ENCODE results near the gene PCDHB10.
A peak's percentile ranks its signal among the peaks of the same experiment; 100 is the strongest.
"Not testable (repeated sequence)": the region's sequence is repeated elsewhere in the genome, so short reads cannot be mapped to it uniquely, and the experiment has no call there.

PCDHB10 gene

GRCh38 chr5:141192110-141192725 is at the start of gene PCDHB10:
TSS of gene PCDHB10 (plus strand) at chr5:141192353. CDS start at chr5:141192553, 200 bp downstream.
- Mint-ChIP-seq H3K9me3 (peaks cover 86% of the 10 kb centered on the region), H3K4me1 (no peaks in the 10 kb centered on the region), H3K27me3 (ENCODE audit: low read depth, poor library complexity) (no peaks in the 10 kb centered on the region), H3K4me3 (peak within 1 kb of the TSS; percentile 81), H3K27ac (no peak within 1 kb of the TSS), H3K36me3 (ENCODE audit: low read depth) (peaks cover 79% of the 10 kb centered on the region)
- DNase-seq: peak; percentile 68
- peak; percentile 49 for TF ChIP-seq CTCF (IDR thresholded peaks at IDR 0.05)

- no peaks in the 10 kb centered on the region for H3K27me3 Mint-ChIP-seq (ENCODE audit: low read depth, poor library complexity)
Observed at GRCh38 chr5:141149812-141150211, 42.3 kb upstream of the PCDHB10 start, which contains the start of gene PCDHB6. TSS of gene PCDHB6 (plus strand) at chr5:141150057. CDS start at chr5:141150258, 201 bp downstream.

GRCh38 chr5:141150224-141150992 is 41.7 kb upstream of the PCDHB10 start:
- Mint-ChIP-seq H3K27ac (no peak overlapping the region), H3K36me3 (ENCODE audit: low read depth) (peaks cover 53% of the 10 kb centered on the region), H3K4me3 (no peak overlapping the region), H3K9me3 (peaks cover 75% of the 10 kb centered on the region), H3K27me3 (ENCODE audit: low read depth, poor library complexity) (no peaks in the 10 kb centered on the region), H3K4me1 (no peaks in the 10 kb centered on the region)
- no peak for TF ChIP-seq CTCF (IDR thresholded peaks at IDR 0.05)
- DNase-seq: no peak

More at GRCh38 chr5:141149812-141150211, 42.3 kb upstream of the PCDHB10 start, which contains the start of gene PCDHB6:
- TF ChIP-seq CTCF (IDR thresholded peaks at IDR 0.05): no peak
- no peak within 1 kb of the TSS for H3K27ac Mint-ChIP-seq
- peaks cover 51% of the 10 kb centered on the region for H3K36me3 Mint-ChIP-seq (ENCODE audit: low read depth)
- H3K9me3 Mint-ChIP-seq: peaks cover 74% of the 10 kb centered on the region
- no peaks in the 10 kb centered on the region for H3K4me1 Mint-ChIP-seq
- DNase-seq: no peak
- H3K4me3 Mint-ChIP-seq: no peak within 1 kb of the TSS

- DNase-seq: no peak
- Mint-ChIP-seq H3K9me3 (peaks cover 79% of the 10 kb centered on the region), H3K36me3 (ENCODE audit: low read depth) (peaks cover 59% of the 10 kb centered on the region), H3K4me3 (no peak overlapping the region), H3K4me1 (no peaks in the 10 kb centered on the region), H3K27me3 (ENCODE audit: low read depth, poor library complexity) (no peaks in the 10 kb centered on the region), H3K27ac (no peak overlapping the region)
- no peak for TF ChIP-seq CTCF (IDR thresholded peaks at IDR 0.05)
Observed at GRCh38 chr5:141150993-141151325, 41.2 kb upstream of the PCDHB10 start.

- peaks cover 80% of the 10 kb centered on the region for H3K9me3 Mint-ChIP-seq
- not testable (repeated sequence) for H3K4me1 Mint-ChIP-seq; H3K27me3 Mint-ChIP-seq (ENCODE audit: low read depth, poor library complexity); H3K4me3 Mint-ChIP-seq; H3K27ac Mint-ChIP-seq; DNase-seq
- peaks cover 65% of the 10 kb centered on the region for H3K36me3 Mint-ChIP-seq (ENCODE audit: low read depth)
Observed at GRCh38 chr5:141151632-141152031, 40.5 kb upstream of the PCDHB10 start.

GRCh38 chr5:141152096-141152495 is 40.1 kb upstream of the PCDHB10 start:
- H3K4me3 Mint-ChIP-seq; H3K4me1 Mint-ChIP-seq; H3K27ac Mint-ChIP-seq; H3K27me3 Mint-ChIP-seq (ENCODE audit: low read depth, poor library complexity); DNase-seq: not testable (repeated sequence)
- peaks cover 70% of the 10 kb centered on the region for H3K36me3 Mint-ChIP-seq (ENCODE audit: low read depth)
- peaks cover 85% of the 10 kb centered on the region for H3K9me3 Mint-ChIP-seq
